ENCODE data around the gene RNLS.

The RNLS gene

DNA sequence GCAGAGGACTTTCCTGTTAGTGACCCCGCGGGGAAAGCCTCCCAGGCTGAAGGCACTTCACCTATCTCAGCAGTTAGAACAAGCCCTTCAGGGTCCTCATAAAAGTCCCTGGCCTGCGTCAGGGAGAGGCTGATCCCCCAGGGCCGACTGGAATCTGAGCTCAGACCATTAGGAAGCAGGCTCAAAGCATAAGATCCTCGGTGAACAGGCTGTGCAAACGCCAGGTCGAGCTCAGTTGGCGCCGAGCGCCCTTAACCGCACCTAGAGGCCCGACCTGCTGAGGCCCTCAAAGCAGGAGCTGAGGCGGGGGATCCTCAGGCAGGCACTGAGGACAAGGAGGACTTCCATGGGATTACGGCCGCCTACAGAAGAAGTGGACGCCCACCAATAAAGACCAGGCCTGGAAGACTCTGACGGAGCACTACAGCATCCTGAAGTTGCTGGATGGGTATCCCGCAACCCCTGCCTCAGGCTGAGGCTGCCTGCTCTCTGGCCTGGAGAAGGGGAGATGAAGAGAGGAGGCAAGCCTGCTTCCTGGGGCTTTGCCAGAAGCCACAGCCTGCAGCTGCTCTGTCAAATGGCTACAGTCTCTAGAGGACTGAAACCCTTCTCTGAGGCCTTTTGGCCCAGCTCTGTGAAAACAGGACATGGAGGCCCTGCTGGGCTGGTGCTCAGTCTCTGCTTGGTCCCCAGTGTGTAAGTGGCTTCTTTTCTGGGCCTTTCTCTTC lies 33.3 kb upstream of the RNLS start:
- TF ChIP-seq, protein P1, sequence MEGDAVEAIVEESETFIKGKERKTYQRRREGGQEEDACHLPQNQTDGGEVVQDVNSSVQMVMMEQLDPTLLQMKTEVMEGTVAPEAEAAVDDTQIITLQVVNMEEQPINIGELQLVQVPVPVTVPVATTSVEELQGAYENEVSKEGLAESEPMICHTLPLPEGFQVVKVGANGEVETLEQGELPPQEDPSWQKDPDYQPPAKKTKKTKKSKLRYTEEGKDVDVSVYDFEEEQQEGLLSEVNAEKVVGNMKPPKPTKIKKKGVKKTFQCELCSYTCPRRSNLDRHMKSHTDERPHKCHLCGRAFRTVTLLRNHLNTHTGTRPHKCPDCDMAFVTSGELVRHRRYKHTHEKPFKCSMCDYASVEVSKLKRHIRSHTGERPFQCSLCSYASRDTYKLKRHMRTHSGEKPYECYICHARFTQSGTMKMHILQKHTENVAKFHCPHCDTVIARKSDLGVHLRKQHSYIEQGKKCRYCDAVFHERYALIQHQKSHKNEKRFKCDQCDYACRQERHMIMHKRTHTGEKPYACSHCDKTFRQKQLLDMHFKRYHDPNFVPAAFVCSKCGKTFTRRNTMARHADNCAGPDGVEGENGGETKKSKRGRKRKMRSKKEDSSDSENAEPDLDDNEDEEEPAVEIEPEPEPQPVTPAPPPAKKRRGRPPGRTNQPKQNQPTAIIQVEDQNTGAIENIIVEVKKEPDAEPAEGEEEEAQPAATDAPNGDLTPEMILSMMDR (IDR thresholded peaks at IDR 0.05; ENCODE audit: borderline replicate concordance, control extremely low read depth, extremely low read depth, insufficient read depth, missing control alignments), result no peak
- in situ Hi-C loops (cut with MboI; ENCODE audit: low sequenced_read_pairs, unreplicated experiment), result no loop called here
- DNase-seq (ENCODE audit: low spot score), result peak; percentile 5

DNA sequence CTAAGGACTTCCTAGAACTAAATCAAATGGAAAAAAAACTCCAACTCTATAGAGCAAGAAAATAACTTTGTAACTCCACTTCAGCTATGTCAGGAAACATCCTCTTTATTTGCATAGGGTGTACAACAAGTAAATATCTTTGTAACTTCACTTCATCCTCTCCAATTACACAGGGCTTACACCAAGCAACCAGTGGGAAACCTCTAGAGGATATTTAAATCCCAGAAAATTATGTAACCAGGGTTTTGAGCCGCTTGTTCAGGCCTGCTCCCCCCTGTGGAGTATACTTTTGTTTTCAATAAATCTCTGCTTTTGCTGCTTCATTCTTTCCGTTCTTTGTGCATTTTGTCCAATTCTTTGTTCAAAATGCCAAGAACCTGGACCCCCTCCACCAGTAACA lies 25.7 kb upstream of the RNLS start:
- no peak for DNase-seq (ENCODE audit: low spot score)
- in situ Hi-C loops (cut with MboI; ENCODE audit: low sequenced_read_pairs, unreplicated experiment), result no loop called here
- TF ChIP-seq, protein P1 (IDR thresholded peaks at IDR 0.05; ENCODE audit: borderline replicate concordance, control extremely low read depth, extremely low read depth, insufficient read depth, missing control alignments), result no peak

DNA sequence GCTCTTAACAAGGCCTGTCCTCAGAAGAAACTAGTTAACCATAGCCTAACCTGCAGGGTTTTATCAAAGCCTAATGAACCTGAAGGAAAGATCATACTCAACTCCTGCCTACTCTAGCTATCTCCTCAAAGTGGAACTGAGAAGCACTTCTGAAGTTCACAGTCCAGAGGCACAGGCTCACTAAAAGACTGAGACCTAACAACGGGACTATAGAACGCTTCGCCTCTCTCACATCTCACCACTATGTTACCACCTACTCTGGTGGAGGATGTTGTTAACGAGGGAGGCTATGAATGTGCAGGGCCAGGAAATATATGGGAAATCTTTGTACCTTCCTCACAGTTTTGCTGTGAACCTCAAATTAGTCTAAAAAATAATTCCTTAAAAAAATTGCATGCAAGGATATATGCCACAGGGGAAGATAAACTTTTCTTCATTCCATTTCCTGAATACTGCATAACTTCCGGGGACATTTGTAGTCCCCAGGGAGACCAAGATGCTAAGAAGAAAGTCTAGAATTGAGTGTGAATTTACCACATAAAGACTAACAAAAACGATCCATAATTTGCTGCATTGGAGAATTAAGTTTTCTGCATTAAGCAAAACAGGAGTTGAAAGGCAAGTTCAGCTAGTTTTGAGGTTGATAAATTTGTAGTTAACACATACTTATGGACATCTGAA lies 25.1 kb upstream of the RNLS start:
- peak; percentile 20 for DNase-seq (ENCODE audit: low spot score)
- in situ Hi-C loops (cut with MboI; ENCODE audit: low sequenced_read_pairs, unreplicated experiment), result no loop called here
- TF ChIP-seq, protein P1 (IDR thresholded peaks at IDR 0.05; ENCODE audit: borderline replicate concordance, control extremely low read depth, extremely low read depth, insufficient read depth, missing control alignments), result no peak

DNA sequence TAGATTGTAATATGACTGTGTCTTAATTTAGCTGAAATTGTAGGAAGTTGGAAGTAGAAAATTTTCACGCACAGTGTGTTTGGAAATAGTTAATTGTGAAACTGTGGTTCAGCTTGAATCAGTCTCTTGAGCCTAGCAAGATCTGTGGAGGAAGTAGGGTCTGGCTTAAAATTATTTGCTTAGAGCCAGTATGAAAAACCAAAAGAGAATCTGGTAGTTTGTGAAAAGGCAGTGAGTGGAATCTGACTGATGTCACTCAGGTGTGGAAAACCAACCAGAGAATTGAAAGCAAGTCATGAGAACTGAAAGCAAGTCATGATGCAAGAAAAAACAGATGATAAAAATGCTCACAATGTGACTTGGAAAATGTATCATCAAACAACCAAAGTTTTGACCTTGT lies 14.9 kb upstream of the RNLS start:
- DNase-seq (ENCODE audit: low spot score), result peak; percentile 28
- TF ChIP-seq, protein P1 (IDR thresholded peaks at IDR 0.05; ENCODE audit: borderline replicate concordance, control extremely low read depth, extremely low read depth, insufficient read depth, missing control alignments), result no peak
- in situ Hi-C loops (cut with MboI; ENCODE audit: low sequenced_read_pairs, unreplicated experiment), result no loop called here

DNA sequence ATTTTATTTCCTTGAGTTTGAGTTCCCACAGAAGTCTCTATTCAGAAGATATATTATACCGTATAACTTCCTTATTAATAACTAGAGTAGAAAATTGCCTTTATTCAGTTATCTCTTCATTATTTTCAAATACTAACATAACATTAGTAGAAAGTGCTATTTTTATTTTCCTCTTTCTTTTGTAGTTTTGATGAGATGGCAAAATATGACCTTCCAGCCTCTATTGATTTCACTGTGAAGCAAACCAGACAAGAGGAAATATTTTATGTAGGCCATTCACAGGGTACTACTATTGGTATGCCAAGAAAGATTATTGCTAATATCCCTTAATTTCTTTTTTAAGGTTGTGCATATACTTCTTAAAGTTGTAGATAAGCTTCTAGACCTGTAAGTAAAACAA lies 11.4 kb upstream of the RNLS start:
- no peak for DNase-seq (ENCODE audit: low spot score)
- TF ChIP-seq, protein P1 (IDR thresholded peaks at IDR 0.05; ENCODE audit: borderline replicate concordance, control extremely low read depth, extremely low read depth, insufficient read depth, missing control alignments), result no peak
- in situ Hi-C loops (cut with MboI; ENCODE audit: low sequenced_read_pairs, unreplicated experiment), result no loop called here

DNA sequence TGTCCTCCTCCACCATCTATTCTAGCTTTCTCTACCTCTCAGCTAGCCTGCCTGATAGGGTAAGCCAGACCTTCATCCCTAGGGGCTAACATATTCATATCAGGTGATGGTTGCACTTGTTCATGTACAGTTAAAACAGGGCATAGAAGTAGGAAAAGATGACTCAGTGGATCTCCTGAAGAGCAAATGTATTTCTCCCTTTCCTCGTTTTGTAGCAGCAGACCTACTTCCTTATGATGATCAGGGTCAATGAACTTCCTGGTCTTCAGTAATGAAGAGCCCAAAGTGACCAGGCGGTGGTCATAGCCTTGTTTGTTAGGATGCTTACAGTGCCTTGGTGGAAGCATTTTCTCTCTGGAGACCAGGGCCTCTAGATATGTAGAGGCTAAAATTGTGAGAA lies 9.8 kb upstream of the RNLS start:
- in situ Hi-C loops (cut with MboI; ENCODE audit: low sequenced_read_pairs, unreplicated experiment), result no loop called here
- TF ChIP-seq, protein P1 (IDR thresholded peaks at IDR 0.05; ENCODE audit: borderline replicate concordance, control extremely low read depth, extremely low read depth, insufficient read depth, missing control alignments), result no peak

More for the DNA sequence above, 9.8 kb upstream of the RNLS start:
- no peak for DNase-seq (ENCODE audit: low spot score)
